GM19025 (cell line): Measurements from ENCODE around the gene LY86.

ENCODE experiments used
- ATAC-seq: cut with Tn5 transposase; IDR thresholded peaks from one replicate; pipeline ENCODE4 v1.9.1; 2021; ENCODE audit warnings: mild to moderate bottlenecking, low read depth, moderate library complexity; ENCODE audit not compliant: unreplicated experiment

LY86 gene

GRCh38 chr6:6619021-6619794 lies 30.7 kb downstream of the LY86 start:
- no peak for ATAC-seq

- ATAC-seq, result no peak
Observed at GRCh38 chr6:6620766-6621425, 32.4 kb downstream of the LY86 start.

GRCh38 chr6:6622501-6622900 lies 34.0 kb downstream of the LY86 start:
- no peak for ATAC-seq

GRCh38 chr6:6623553-6623952 lies 35.0 kb downstream of the LY86 start:
- no peak for ATAC-seq

GRCh38 chr6:6624269-6624990 lies 35.9 kb downstream of the LY86 start:
- ATAC-seq, result no peak

GRCh38 chr6:6626187-6626586 lies 37.7 kb downstream of the LY86 start:
- ATAC-seq, result no peak

GRCh38 chr6:6629402-6629801 lies 40.9 kb downstream of the LY86 start:
- ATAC-seq, result no peak

- ATAC-seq, result no peak
Observed at GRCh38 chr6:6631053-6631452, 42.5 kb downstream of the LY86 start.

- ATAC-seq, result no peak
Observed at GRCh38 chr6:6631534-6632276, 43.2 kb downstream of the LY86 start.

GRCh38 chr6:6633898-6634734 lies 45.6 kb downstream of the LY86 start:
- no peak for ATAC-seq

- ATAC-seq, result no peak
Observed at GRCh38 chr6:6634735-6635075, 46.2 kb downstream of the LY86 start.

- no peak for ATAC-seq
Observed at GRCh38 chr6:6635291-6635690, 46.8 kb downstream of the LY86 start.

GRCh38 chr6:6635869-6636268 lies 47.3 kb downstream of the LY86 start:
- ATAC-seq, result peak; percentile 49

- no peak for ATAC-seq
Observed at GRCh38 chr6:6639572-6639971, 51.1 kb downstream of the LY86 start.

GRCh38 chr6:6640926-6641325 lies 52.4 kb downstream of the LY86 start:
- no peak for ATAC-seq

- ATAC-seq, result peak; percentile 61
Observed at GRCh38 chr6:6643398-6643797, 54.9 kb downstream of the LY86 start.

- ATAC-seq, result no peak
Observed at GRCh38 chr6:6645261-6645917, 56.9 kb downstream of the LY86 start.

- no peak for ATAC-seq
Observed at GRCh38 chr6:6646384-6646783, 57.9 kb downstream of the LY86 start.

- no peak for ATAC-seq
Observed at GRCh38 chr6:6646859-6647258, 58.3 kb downstream of the LY86 start.
